ENCODE results near the gene NOD1.

DNA sequence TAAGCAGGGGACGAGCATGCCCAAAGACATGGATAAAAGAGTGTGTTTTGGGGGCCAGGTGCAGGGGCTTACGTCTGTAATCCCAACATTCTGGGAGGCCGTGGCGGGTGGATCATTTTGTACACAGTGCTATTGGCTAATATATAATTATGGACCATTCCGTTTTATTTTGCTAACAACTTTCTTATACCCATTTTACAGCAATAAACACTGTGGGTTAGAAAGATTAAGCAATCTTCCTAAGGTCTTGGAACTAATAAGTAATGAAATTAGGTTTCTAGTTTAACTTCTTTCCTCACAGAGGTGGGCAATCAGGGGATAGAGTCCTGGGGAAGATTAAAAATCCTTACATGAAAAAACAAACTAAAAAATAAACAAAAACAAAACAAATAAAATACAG, 22.7 kb upstream of the NOD1 start:
- TF ChIP-seq, protein P1, sequence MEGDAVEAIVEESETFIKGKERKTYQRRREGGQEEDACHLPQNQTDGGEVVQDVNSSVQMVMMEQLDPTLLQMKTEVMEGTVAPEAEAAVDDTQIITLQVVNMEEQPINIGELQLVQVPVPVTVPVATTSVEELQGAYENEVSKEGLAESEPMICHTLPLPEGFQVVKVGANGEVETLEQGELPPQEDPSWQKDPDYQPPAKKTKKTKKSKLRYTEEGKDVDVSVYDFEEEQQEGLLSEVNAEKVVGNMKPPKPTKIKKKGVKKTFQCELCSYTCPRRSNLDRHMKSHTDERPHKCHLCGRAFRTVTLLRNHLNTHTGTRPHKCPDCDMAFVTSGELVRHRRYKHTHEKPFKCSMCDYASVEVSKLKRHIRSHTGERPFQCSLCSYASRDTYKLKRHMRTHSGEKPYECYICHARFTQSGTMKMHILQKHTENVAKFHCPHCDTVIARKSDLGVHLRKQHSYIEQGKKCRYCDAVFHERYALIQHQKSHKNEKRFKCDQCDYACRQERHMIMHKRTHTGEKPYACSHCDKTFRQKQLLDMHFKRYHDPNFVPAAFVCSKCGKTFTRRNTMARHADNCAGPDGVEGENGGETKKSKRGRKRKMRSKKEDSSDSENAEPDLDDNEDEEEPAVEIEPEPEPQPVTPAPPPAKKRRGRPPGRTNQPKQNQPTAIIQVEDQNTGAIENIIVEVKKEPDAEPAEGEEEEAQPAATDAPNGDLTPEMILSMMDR (tag by site-specific recombination; IDR thresholded peaks at IDR 0.05): no peak
- TF ChIP-seq, protein P2, sequence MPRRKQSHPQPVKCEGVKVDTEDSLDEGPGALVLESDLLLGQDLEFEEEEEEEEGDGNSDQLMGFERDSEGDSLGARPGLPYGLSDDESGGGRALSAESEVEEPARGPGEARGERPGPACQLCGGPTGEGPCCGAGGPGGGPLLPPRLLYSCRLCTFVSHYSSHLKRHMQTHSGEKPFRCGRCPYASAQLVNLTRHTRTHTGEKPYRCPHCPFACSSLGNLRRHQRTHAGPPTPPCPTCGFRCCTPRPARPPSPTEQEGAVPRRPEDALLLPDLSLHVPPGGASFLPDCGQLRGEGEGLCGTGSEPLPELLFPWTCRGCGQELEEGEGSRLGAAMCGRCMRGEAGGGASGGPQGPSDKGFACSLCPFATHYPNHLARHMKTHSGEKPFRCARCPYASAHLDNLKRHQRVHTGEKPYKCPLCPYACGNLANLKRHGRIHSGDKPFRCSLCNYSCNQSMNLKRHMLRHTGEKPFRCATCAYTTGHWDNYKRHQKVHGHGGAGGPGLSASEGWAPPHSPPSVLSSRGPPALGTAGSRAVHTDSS (tag by site-specific recombination; IDR thresholded peaks at IDR 0.05): no peak
- no peak for TF ChIP-seq SCRT1 (tag by site-specific recombination; IDR thresholded peaks at IDR 0.05; ENCODE audit: borderline replicate concordance)
- no peak for TF ChIP-seq ZNF302 (tag by site-specific recombination; IDR thresholded peaks at IDR 0.05; ENCODE audit: low read depth)
- TF ChIP-seq, protein P3, sequence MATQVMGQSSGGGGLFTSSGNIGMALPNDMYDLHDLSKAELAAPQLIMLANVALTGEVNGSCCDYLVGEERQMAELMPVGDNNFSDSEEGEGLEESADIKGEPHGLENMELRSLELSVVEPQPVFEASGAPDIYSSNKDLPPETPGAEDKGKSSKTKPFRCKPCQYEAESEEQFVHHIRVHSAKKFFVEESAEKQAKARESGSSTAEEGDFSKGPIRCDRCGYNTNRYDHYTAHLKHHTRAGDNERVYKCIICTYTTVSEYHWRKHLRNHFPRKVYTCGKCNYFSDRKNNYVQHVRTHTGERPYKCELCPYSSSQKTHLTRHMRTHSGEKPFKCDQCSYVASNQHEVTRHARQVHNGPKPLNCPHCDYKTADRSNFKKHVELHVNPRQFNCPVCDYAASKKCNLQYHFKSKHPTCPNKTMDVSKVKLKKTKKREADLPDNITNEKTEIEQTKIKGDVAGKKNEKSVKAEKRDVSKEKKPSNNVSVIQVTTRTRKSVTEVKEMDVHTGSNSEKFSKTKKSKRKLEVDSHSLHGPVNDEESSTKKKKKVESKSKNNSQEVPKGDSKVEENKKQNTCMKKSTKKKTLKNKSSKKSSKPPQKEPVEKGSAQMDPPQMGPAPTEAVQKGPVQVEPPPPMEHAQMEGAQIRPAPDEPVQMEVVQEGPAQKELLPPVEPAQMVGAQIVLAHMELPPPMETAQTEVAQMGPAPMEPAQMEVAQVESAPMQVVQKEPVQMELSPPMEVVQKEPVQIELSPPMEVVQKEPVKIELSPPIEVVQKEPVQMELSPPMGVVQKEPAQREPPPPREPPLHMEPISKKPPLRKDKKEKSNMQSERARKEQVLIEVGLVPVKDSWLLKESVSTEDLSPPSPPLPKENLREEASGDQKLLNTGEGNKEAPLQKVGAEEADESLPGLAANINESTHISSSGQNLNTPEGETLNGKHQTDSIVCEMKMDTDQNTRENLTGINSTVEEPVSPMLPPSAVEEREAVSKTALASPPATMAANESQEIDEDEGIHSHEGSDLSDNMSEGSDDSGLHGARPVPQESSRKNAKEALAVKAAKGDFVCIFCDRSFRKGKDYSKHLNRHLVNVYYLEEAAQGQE (tag by site-specific recombination; IDR thresholded peaks at IDR 0.05): no peak
- TF ChIP-seq ZXDB (tag by site-specific recombination; IDR thresholded peaks at IDR 0.05): no peak
- TF ChIP-seq TCF7L2 (IDR thresholded peaks at IDR 0.05; ENCODE audit: borderline replicate concordance, low read depth, low read length): no peak
- no peak for TF ChIP-seq ZNF16 (tag by site-specific recombination; IDR thresholded peaks at IDR 0.05; ENCODE audit: low read depth)
- no peak for TF ChIP-seq MZF1 (tag by site-specific recombination; IDR thresholded peaks at IDR 0.05; ENCODE audit: borderline replicate concordance)

Data from HEK293 (cell line).